ENCODE measurements around the gene GDPD5. TPM values are rescaled to one million over a fixed set of nuclear protein-coding genes. Genes with fewer than 3 reads are reported as not detected.

The GDPD5 gene
- total and polyA plus RNA-seq, 9 of the 15 experiments (the other 6 are each of a cell fraction or from before 2014, with no cell fraction given) = 0.32 to 27.3 (median 8.0) TPM

DNA sequence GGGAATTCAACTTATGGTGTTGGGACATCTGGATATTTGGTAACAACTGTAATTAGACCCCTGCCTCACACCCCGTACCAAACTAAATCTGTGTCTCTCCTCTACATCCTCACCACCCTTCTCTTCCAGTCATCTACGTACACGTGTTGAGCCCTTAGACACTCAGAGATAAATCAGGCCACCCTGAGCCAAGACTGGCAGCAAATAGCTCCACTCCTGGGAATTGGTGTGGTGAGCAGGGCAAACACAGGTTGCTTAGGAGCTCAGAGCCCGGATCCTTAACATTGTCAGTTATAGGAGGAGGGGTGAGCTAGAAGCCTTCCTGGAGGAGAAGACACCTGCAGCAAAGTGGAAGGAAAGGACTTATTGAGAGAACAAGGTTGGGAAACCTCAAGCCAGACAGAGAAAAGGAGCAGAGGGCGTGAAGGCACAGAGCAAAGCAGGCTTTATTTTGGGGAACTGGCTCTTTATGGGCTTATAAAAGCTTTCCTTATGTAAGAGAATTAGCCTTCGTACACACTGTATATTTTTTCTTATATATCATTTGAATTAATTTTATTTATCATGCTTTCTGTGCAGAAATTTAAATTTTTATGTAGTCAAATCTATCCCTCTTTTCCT, 55.8 kb downstream of the GDPD5 start:
- POLR2A ChIA-PET = interaction anchor here (0.9 kb wide), 2 partner anchors 62 to 122 kb away, joined by 3 read pairs; no protein-coding TSS in a partner anchor
- FAIRE-seq (no peak), DNase-seq (ENCODE audit: extremely low read depth in 1 of 4, low spot score in 3 of 4) (no peak), ATAC-seq (no peak)
- Histone ChIP-seq H3K27ac (ENCODE audit: extremely low read depth, low read depth, low read length) (no peak overlapping the region), H3K9me3 (replicated peaks; ENCODE audit: control insufficient read depth, insufficient read depth, low read depth, low read length) (no peaks in the 10 kb centered on the region), H2AFZ (ENCODE audit: low read depth, low read length) (no peak overlapping the region), H3K9me1 (ENCODE audit: control insufficient read depth, insufficient read depth, low read length) (no peaks in the 10 kb centered on the region), H3K27me3 (ENCODE audit: control insufficient read depth in 2 of 2, insufficient read depth in 2 of 2, low read length in 2 of 2) (no peaks in the 10 kb centered on the region), H3K4me1 (replicated peaks in 1 of 2; ENCODE audit: control insufficient read depth in 2 of 2, insufficient read depth in 2 of 2, low read length in 2 of 2) (peaks cover 21 to 32% of the 10 kb centered on the region in 2 experiments), H3K79me2 (ENCODE audit: control insufficient read depth, insufficient read depth, low read length) (no peaks in the 10 kb centered on the region), H4K20me1 (replicated peaks; ENCODE audit: control insufficient read depth, insufficient read depth, low read length) (no peaks in the 10 kb centered on the region), H3K4me2 (ENCODE audit: insufficient read depth, low read length) (no peak overlapping the region), H3K9ac (ENCODE audit: insufficient read depth in 1 of 2, low read depth in 2 of 2, low read length in 2 of 2) (no peak overlapping the region), H3K4me3 (no peak overlapping the region), H3K36me3 (ENCODE audit: control insufficient read depth, insufficient read depth, low read length) (no peaks in the 10 kb centered on the region; the same call in 2 of the 3 replicates)
- intact Hi-C loops (cut with micrococcal nuclease) (no loop called here), in situ Hi-C loops (cut with MboI) (no loop called here)
- 60% methylated on average over 6 of the region's 6 CpGs for WGBS (ENCODE audit: insufficient coverage, low coverage, missing lambda C conversion rate)
- CTCF ChIA-PET (ENCODE audit: low intra/inter-chr PET ratio) = no interaction called here
- BruUV-seq (replicated peaks) = no TSS peak
- TF ChIP-seq, protein P1, sequence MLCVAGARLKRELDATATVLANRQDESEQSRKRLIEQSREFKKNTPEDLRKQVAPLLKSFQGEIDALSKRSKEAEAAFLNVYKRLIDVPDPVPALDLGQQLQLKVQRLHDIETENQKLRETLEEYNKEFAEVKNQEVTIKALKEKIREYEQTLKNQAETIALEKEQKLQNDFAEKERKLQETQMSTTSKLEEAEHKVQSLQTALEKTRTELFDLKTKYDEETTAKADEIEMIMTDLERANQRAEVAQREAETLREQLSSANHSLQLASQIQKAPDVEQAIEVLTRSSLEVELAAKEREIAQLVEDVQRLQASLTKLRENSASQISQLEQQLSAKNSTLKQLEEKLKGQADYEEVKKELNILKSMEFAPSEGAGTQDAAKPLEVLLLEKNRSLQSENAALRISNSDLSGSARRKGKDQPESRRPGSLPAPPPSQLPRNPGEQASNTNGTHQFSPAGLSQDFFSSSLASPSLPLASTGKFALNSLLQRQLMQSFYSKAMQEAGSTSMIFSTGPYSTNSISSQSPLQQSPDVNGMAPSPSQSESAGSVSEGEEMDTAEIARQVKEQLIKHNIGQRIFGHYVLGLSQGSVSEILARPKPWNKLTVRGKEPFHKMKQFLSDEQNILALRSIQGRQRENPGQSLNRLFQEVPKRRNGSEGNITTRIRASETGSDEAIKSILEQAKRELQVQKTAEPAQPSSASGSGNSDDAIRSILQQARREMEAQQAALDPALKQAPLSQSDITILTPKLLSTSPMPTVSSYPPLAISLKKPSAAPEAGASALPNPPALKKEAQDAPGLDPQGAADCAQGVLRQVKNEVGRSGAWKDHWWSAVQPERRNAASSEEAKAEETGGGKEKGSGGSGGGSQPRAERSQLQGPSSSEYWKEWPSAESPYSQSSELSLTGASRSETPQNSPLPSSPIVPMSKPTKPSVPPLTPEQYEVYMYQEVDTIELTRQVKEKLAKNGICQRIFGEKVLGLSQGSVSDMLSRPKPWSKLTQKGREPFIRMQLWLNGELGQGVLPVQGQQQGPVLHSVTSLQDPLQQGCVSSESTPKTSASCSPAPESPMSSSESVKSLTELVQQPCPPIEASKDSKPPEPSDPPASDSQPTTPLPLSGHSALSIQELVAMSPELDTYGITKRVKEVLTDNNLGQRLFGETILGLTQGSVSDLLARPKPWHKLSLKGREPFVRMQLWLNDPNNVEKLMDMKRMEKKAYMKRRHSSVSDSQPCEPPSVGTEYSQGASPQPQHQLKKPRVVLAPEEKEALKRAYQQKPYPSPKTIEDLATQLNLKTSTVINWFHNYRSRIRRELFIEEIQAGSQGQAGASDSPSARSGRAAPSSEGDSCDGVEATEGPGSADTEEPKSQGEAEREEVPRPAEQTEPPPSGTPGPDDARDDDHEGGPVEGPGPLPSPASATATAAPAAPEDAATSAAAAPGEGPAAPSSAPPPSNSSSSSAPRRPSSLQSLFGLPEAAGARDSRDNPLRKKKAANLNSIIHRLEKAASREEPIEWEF (CRISPR knock-in tag; IDR thresholded peaks at IDR 0.05) = no peak
- TF ChIP-seq NFE2L1 (tag; IDR thresholded peaks at IDR 0.05; ENCODE audit: borderline replicate concordance, low read depth) = no peak
- no peak for TF ChIP-seq ERF (CRISPR knock-in tag; IDR thresholded peaks at IDR 0.05)
- TF ChIP-seq JUNB (CRISPR knock-in tag; conservative IDR thresholded peaks at IDR 0.05) = no peak
- TF ChIP-seq CEBPG (CRISPR knock-in tag; IDR thresholded peaks at IDR 0.05) = no peak
- TF ChIP-seq CEBPG (tag; conservative IDR thresholded peaks at IDR 0.05 in 1 of 2, IDR thresholded peaks at IDR 0.05 in 1 of 2) = no peak
- no peak for TF ChIP-seq YBX1 (IDR thresholded peaks at IDR 0.05)
- TF ChIP-seq KAT8 (IDR thresholded peaks at IDR 0.05; ENCODE audit: low read depth) = no peak
- no peak for TF ChIP-seq ZNF121 (CRISPR knock-in tag; conservative IDR thresholded peaks at IDR 0.05)
- TF ChIP-seq CBFA2T3 (IDR thresholded peaks at IDR 0.05) = no peak
- TF ChIP-seq, protein P2, sequence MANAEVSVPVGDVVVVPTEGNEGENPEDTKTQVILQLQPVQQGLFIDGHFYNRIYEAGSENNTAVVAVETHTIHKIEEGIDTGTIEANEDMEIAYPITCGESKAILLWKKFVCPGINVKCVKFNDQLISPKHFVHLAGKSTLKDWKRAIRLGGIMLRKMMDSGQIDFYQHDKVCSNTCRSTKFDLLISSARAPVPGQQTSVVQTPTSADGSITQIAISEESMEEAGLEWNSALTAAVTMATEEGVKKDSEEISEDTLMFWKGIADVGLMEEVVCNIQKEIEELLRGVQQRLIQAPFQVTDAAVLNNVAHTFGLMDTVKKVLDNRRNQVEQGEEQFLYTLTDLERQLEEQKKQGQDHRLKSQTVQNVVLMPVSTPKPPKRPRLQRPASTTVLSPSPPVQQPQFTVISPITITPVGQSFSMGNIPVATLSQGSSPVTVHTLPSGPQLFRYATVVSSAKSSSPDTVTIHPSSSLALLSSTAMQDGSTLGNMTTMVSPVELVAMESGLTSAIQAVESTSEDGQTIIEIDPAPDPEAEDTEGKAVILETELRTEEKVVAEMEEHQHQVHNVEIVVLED (CRISPR knock-in tag; IDR thresholded peaks at IDR 0.05) = no peak
- TF ChIP-seq, protein P3, sequence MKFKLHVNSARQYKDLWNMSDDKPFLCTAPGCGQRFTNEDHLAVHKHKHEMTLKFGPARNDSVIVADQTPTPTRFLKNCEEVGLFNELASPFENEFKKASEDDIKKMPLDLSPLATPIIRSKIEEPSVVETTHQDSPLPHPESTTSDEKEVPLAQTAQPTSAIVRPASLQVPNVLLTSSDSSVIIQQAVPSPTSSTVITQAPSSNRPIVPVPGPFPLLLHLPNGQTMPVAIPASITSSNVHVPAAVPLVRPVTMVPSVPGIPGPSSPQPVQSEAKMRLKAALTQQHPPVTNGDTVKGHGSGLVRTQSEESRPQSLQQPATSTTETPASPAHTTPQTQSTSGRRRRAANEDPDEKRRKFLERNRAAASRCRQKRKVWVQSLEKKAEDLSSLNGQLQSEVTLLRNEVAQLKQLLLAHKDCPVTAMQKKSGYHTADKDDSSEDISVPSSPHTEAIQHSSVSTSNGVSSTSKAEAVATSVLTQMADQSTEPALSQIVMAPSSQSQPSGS (CRISPR knock-in tag; IDR thresholded peaks at IDR 0.05) = no peak
- TF ChIP-seq, protein P4, sequence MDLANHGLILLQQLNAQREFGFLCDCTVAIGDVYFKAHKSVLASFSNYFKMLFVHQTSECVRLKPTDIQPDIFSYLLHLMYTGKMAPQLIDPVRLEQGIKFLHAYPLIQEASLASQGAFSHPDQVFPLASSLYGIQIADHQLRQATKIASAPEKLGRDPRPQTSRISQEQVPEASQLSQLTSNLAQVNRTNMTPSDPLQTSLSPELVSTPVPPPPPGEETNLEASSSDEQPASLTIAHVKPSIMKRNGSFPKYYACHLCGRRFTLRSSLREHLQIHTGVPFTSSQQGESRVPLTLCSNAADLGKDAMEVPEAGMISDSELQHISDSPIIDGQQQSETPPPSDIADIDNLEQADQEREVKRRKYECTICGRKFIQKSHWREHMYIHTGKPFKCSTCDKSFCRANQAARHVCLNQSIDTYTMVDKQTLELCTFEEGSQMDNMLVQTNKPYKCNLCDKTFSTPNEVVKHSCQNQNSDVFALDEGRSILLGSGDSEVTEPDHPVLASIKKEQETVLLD (IDR thresholded peaks at IDR 0.05) = no peak
- no peak for TF ChIP-seq STAT5A (IDR thresholded peaks at IDR 0.05; ENCODE audit: borderline replicate concordance, low read length)
